HEK293T (cell line): ENCODE measurements around the gene ACTA1.

Source experiments
- BHLHE40 ChIP-seq: fragments of 450-650 bp; IDR thresholded peaks from 2 replicates; pipeline ENCODE4 v1.6.1; 2016; ENCODE audit warnings: mild to moderate bottlenecking, moderate library complexity, borderline replicate concordance
- ELF4 ChIP-seq: fragments of 450-650 bp; IDR thresholded peaks from 2 replicates; pipeline ENCODE4 v1.6.1; 2017; ENCODE audit warnings: antibody characterized with exemption
- HDGF ChIP-seq: fragments of 450-650 bp; IDR thresholded peaks from 2 replicates; pipeline ENCODE4 v1.6.1; 2017; ENCODE audit warnings: antibody characterized with exemption, borderline replicate concordance
- SUZ12 ChIP-seq: fragments of 450-650 bp; IDR thresholded peaks from 2 replicates; pipeline ENCODE4 v1.6.1; 2016; ENCODE audit warnings: mild to moderate bottlenecking

DNA sequence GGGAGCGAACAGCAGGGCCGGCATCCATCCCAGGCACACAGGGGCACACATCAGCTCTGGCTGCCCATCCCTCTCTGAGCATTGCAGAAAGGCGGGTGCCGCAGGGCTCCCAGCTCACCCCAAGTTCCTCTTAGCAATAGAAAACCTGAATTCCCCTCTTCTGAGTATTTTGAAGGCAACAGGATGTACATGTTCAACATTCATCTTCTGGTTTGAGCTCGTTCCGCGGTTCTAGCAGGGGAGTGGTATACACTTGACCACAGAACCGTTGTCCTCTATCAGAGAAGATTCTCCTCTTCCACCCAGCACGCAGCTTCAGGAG lies 23.6 kb downstream of the ACTA1 start:
- TF ChIP-seq HDGF (no peak), SUZ12 (no peak), BHLHE40 (no peak), ELF4 (no peak)
